Omental fat pad (tissue), 4 donors: ENCODE results near the gene IFT172. TPM values are rescaled to one million over a fixed set of nuclear protein-coding genes. Genes with fewer than 3 reads are reported as not detected.

Experiments
- ATAC-seq: fragments of 150-250 bp; one replicate; pipeline ENCODE4 v1.9.1; 2016; ENCODE audit warnings: mild to moderate bottlenecking, moderate library complexity; ENCODE audit not compliant: low FRiP score
- DNase-seq: peaks from one replicate; pipeline ENCODE4 v3.0.0-alpha.2; 2019; ENCODE audit warnings: low spot score
- total RNA-seq, 4 donors: library from RNA; depleted of rRNA; stranded (reverse); fragments of >200 nt; gene quantifications; one replicate each; pipeline ENCODE4 v1.1.0, GENCODE V29; 2016
- TF ChIP-seq, protein P1 (sequence below), 3 donors: fragments of 450-650 bp; IDR thresholded peaks; one replicate each; pipeline ENCODE4 v1.5.1; 2016 to 2017; ENCODE audit warnings: antibody characterized with exemption in 3 of 3, mild to moderate bottlenecking in 3 of 3, moderate library complexity in 2 of 3

IFT172 gene
- total RNA-seq, 4 donors from 2014 or later: 13.6 to 40.5 (median 32.4) TPM

DNA sequence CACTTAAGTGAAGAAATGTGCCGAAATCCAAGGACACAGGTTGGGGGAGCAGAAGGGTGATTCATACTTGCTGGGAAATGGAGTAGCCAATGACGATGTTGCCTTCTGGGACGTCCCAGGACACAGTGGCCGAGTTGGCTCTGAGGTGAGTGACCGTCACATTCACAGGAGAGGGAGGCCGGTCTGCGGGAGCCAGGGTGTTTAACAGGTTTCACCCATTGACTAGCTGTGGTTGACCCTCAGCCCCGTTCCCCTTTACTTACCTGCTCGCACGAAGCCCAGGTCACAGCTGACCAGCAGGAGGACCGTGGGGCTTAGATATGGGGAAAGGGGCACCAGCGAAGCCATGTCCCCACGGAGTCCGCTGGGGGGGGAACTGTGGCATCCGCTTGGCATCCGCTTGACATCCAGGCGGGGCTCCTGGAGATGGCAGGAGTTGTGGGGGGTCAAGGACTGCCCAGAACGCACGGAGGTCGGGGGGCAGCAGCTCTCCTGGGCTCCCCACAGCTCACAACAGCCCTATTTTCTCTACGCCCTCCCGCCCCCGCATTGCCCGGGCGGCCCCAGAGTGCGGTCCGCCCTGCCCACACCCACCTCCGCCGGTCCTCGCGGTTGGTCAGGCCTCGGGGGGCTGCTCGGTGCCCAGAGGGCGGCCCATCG lies 4.9 kb upstream of the IFT172 start:
- DNase-seq (no peak), ATAC-seq (peak; percentile 77)
- TF ChIP-seq, protein P1, sequence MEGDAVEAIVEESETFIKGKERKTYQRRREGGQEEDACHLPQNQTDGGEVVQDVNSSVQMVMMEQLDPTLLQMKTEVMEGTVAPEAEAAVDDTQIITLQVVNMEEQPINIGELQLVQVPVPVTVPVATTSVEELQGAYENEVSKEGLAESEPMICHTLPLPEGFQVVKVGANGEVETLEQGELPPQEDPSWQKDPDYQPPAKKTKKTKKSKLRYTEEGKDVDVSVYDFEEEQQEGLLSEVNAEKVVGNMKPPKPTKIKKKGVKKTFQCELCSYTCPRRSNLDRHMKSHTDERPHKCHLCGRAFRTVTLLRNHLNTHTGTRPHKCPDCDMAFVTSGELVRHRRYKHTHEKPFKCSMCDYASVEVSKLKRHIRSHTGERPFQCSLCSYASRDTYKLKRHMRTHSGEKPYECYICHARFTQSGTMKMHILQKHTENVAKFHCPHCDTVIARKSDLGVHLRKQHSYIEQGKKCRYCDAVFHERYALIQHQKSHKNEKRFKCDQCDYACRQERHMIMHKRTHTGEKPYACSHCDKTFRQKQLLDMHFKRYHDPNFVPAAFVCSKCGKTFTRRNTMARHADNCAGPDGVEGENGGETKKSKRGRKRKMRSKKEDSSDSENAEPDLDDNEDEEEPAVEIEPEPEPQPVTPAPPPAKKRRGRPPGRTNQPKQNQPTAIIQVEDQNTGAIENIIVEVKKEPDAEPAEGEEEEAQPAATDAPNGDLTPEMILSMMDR (IDR thresholded peaks at IDR 0.05): no peak

DNA sequence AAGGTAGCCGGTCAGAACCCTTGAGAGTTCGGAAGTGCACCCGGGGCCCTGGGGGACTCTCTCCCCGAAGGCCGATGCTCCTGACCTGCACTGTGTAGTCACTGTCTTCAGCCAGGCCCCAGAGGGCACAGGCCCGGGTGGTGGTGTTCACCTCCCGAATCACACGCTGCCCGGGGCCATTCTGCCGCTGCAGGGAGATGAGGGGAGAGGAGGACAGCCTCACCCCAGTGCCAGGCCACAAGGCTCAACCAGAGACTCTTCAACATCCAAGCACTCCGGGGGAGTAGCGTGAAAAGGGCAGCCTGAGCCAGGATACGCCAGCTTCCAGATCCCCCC lies 4.4 kb upstream of the IFT172 start:
- no peak for DNase-seq
- ATAC-seq: no peak
- TF ChIP-seq, protein P1 (IDR thresholded peaks at IDR 0.05): no peak

DNA sequence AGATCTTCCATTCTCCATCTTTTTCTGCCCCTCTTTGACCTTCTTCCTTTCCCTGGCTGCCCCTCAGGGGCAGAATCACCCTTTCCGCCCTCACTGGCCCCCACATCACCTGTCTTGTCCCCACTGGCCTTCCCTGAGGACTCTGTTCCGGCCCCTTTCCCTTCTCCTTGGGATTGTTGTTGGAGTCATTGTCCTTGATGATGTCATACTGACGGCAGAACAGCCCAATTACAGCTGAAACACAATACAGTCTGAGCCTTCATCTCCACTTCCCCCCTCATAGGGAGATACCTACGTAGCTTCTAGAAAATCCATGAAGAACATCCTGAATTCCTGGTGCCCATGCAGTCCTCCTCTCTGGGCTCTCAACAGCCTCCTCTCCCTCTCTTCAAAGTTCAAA lies 3.0 kb upstream of the IFT172 start:
- no peak for DNase-seq
- no peak for ATAC-seq
- TF ChIP-seq, protein P1 (IDR thresholded peaks at IDR 0.05): no peak

DNA sequence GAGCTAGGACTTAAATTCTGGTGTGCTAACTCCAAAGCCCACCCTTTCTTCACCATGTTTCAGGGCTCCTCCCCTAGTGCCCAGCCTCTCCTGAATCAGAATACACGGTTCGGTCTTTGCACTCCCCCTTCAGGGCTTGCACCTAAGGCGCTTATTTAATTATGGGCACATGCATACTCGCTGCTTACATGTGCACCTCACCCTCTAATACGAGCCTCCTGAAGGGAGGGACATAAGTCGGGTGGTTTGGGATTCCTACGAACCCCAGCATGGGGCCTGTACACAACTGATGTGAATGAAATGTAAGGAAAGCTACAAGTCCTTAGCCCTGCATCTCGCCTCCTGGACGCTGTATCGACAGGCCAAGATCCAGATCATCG lies 435 bp downstream of the IFT172 start:
- TF ChIP-seq, protein P1 (IDR thresholded peaks at IDR 0.05): no peak
- ATAC-seq (peak; percentile 26), DNase-seq (no peak)

DNA sequence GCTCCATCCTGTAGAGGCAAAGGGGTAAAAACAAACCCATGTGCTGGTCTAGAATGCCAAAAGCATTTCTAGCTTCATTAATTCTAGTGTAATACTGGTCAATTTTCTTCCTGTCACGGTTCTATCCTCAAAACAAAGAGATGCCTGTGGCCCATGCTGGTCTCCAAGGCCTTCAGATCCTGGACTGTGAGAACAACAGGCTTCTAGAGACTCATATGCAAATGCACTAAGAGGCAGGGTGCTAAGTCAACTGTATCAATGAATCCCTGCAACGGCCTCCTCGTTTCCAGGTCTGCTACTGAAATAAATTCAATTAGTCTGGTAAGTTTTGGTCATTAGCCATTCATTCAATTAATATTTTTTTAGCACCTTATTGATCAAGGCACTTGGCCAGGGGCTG lies 4.0 kb downstream of the IFT172 start:
- DNase-seq: no peak
- TF ChIP-seq, protein P1 (IDR thresholded peaks at IDR 0.05): no peak
- ATAC-seq: no peak

DNA sequence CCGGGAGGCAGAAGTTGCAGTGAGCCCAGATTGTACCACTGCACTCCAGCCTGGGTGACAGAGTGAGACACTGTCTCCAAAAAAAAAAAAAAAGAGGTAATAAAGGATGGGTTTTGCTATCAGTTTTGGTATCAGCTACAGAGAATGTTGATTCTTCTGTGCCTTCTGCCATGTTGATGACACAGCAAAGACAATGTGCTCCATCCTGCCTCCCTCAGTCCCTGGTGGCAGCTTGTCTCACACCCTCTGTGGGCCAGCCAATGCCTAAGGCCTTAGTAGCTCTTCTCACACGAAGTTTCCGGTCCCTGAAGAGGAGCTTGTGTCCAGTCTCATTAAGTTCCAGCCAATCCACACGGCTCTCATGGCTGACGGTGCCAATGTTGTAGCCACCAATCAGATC lies 17.6 kb downstream of the IFT172 start:
- DNase-seq (no peak), ATAC-seq (no peak)
- TF ChIP-seq, protein P1 (IDR thresholded peaks at IDR 0.05): no peak

DNA sequence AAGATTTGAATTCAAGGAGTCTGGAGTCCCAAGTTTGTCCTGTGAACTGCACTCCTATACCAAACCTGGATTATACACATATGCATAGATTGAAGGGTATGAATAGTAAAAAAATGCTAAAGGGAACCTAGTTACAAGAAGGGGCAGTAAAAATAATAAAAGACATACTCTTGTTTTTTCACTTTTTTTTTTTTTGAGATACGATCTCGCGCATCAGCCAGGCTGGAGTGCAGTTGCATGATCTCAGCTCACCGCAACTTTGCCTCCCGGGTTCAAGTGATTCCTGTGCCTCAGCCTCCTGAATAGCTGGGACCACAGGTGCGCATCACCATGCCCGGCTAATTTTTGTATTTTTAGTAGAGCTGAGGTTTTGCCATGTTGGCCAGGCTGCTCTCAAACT lies 25.1 kb downstream of the IFT172 start:
- ATAC-seq (no peak), DNase-seq (no peak)
- TF ChIP-seq, protein P1 (IDR thresholded peaks at IDR 0.05): no peak
